VCaP (cell line): ENCODE results near the gene PPP1R9B.

Source experiments
- H3K27ac ChIP-seq: fragments of 450-650 bp; 2 replicates; pipeline ENCODE4 v1.5.1; 2017
- TF ChIP-seq, protein P1 (sequence below): fragments of 450-650 bp; conservative IDR thresholded peaks from 2 replicates; pipeline ENCODE4 v1.5.1; 2017; ENCODE audit warnings: mild to moderate bottlenecking, moderate library complexity

The PPP1R9B gene

GRCh38 chr17:50174444-50174843, 24.0 kb upstream of the PPP1R9B start:
- TF ChIP-seq, protein P1, sequence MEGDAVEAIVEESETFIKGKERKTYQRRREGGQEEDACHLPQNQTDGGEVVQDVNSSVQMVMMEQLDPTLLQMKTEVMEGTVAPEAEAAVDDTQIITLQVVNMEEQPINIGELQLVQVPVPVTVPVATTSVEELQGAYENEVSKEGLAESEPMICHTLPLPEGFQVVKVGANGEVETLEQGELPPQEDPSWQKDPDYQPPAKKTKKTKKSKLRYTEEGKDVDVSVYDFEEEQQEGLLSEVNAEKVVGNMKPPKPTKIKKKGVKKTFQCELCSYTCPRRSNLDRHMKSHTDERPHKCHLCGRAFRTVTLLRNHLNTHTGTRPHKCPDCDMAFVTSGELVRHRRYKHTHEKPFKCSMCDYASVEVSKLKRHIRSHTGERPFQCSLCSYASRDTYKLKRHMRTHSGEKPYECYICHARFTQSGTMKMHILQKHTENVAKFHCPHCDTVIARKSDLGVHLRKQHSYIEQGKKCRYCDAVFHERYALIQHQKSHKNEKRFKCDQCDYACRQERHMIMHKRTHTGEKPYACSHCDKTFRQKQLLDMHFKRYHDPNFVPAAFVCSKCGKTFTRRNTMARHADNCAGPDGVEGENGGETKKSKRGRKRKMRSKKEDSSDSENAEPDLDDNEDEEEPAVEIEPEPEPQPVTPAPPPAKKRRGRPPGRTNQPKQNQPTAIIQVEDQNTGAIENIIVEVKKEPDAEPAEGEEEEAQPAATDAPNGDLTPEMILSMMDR: no peak
- no peak overlapping the region for H3K27ac ChIP-seq

DNA sequence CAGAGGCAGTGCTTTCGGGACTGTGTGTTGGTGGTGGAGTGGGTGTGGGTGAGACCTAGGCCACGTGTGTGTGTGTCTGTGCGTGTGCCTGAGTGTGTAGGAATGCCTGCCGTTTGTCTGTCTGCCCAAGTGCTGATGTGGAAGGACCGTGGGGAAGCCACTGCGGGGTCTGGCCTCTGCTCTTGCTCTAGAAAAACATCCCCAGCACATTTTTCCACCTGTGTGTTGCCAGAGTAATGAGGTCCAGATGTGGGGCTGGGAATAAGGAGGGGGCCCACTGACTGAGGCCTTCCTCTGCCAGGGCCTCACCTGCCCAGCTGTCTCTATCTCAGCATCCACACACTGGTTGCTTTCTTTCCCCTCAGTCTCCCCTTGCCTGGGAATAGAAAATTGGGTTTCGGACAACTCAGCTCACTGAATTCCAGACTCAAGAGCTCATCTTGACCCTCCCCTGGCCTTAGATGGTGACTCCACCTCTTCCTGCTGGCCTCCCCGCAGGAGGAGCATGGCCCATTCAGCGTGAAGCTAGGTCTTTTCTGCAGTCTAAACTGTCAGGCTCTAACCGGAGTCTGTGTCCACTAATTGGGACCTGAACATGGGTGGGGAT, 23.0 kb upstream of the PPP1R9B start:
- TF ChIP-seq, protein P1: no peak
- no peak overlapping the region for H3K27ac ChIP-seq

DNA sequence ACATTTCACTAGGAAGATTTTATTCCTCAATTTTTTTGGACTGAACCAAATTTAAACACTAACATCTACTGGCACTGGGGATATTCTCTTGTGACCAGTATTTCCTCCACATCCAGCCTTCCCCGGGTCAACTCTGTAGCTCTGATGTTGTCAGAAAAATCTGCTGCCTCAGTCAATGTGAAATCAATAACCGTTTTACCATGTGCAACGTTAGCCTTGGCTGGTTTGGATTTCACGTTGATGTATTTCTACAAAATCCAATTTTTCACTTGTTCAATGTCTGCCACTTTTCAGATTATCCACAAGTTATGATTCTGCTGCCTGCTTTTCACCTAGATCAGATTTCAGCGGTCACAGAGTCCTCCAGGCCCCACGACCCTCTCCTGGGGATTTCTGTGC, 22.5 kb upstream of the PPP1R9B start:
- TF ChIP-seq, protein P1: no peak
- H3K27ac ChIP-seq: no peak overlapping the region

DNA sequence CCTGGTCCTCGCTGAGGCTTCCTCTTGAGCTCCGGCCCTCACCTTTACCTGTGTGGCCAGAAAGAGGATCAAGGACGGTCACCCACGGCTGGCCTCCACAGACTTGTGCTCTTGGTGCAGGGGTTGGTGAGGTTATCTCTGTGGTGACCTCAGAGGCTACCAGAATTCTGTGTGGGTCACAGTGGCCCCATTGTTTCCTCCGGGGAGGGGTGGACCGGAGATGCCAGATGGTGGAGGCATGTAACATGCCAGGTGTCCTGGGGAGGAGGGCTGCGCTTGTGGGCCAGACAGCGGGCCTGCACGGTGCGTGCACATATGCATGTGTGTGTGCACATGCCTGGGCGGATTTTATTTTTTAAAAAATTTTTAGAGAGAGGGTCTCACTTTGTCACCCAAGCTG, 21.7 kb upstream of the PPP1R9B start:
- TF ChIP-seq, protein P1: no peak

DNA sequence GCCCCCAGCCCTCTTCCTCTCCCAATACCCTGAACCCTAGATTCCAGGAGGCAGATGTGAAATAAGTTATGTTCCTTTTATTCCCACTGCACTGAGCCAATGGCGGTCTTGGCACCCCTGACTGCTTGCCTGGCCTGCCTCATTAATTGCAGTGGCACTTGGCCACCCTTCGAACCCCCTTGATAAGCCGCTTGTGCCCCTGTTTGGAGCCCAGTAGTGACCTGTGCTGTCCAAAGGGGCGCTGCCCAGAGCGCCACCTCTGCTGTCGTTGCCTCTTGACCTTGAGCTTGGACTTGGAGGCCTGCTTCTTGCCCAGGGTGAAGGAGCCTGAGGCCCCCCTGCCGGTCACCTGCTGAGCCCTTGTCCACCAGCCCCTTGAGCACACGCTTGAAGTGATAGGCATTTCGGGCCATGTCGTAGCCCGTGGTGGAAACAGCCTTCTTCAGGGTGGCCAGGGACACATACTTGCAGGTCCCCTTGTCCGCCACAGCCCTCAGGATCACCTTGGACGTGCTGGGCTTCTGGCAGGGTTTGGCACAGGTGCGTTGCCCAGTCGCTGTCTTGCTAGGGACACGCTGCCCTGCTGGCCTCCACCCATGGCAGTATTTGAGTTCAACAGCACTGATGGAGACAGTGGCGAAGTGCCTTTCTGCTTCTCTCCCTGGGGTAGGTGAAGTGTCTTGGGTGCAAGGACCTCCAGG, 21.0 kb upstream of the PPP1R9B start:
- H3K27ac ChIP-seq: no peak overlapping the region
- TF ChIP-seq, protein P1: no peak

More for the DNA sequence above, 21.7 kb upstream of the PPP1R9B start:
- H3K27ac ChIP-seq: no peak overlapping the region

DNA sequence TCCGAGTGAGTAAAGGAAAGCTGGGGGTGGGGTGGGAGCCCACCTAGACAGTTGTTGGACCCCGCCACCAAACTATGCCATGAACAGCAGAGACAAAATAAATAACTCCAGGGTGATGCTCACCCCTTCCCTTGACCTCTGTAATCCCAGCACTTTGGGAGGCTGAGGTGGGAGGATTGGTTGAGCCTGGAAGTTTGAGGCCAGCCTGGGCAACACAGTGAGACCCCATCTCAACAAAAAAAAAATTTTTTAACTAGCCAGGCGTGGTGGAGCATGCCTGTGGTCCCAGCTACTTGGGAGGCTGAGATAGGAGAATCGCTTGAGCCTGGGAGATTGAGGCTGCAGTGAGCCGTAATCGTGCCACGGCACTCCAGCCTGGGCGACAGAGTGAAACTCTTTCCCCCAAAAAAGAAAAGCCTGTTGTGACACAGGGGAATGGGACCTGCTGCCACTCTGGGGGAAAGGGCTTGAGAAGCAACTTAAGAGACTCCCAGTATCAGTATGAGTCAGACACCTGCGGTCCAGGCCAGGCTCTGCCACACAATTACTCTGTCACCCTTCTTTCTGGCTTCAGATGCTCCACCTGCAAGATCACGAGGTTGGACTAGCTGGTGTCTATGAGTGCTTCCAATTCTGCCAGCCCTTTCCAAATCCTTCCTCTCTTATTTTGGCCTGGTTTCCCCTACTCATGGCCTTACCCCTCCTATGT, 20.3 kb upstream of the PPP1R9B start:
- no peak overlapping the region for H3K27ac ChIP-seq
- TF ChIP-seq, protein P1: no peak

GRCh38 chr17:50169881-50170459, 19.5 kb upstream of the PPP1R9B start:
- TF ChIP-seq, protein P1: no peak
- H3K27ac ChIP-seq: no peak overlapping the region
